Measurements from ENCODE around the gene SFRP4. TPM values are rescaled to one million over a fixed set of nuclear protein-coding genes. Genes with fewer than 3 reads are reported as not detected.

The SFRP4 gene
- total and polyA plus RNA-seq, 7 donors: 0.36 to 2.0 (median 0.41) TPM

GRCh38 chr7:37923996-37924395, 7.4 kb upstream of the SFRP4 start:
- intact Hi-C loops (cut with DNase I): no loop called here

GRCh38 chr7:37921876-37922275, 5.3 kb upstream of the SFRP4 start:
- Histone ChIP-seq H3K4me3 (peak overlapping the region; percentile 93), H3K9me3 (peaks cover 9% of the 10 kb centered on the region), H3K4me1 (peaks cover 15% of the 10 kb centered on the region), H3K36me3 (ENCODE audit: insufficient read depth in 1 of 2, low read depth in 1 of 2) (peaks cover 0 to 3% of the 10 kb centered on the region in 2 donors), H3K27me3 (ENCODE audit: insufficient read depth in 3 of 3, low read length in 2 of 3) (no peaks in the 10 kb centered on the region), H3K27ac (peak overlapping the region; percentile 89)
- TF ChIP-seq CTCF (IDR thresholded peaks at IDR 0.05): no peak
- no peak for DNase-seq
- intact Hi-C loops (cut with DNase I): no loop called here
- ATAC-seq: peak; percentile 33 to 65 (median 54)
- WGBS, 3 donors: 20 to 34% (median 23%) methylated on average over 4 of the region's 4 CpGs

More at GRCh38 chr7:37923996-37924395, 7.4 kb upstream of the SFRP4 start:
- H3K27ac ChIP-seq: no peak overlapping the region
- no peak for DNase-seq
- 11 to 29% (median 26%) methylated on average over 1 of the region's 1 CpG for WGBS, 3 donors
- no peak for TF ChIP-seq CTCF (IDR thresholded peaks at IDR 0.05)
- H3K4me1 ChIP-seq: peaks cover 24% of the 10 kb centered on the region
- no peaks in the 10 kb centered on the region for H3K27me3 ChIP-seq (ENCODE audit: insufficient read depth in 3 of 3, low read length in 2 of 3)
- no peak for ATAC-seq
- H3K4me3 ChIP-seq: no peak overlapping the region
- peaks cover 0 to 3% of the 10 kb centered on the region in 2 donors for H3K36me3 ChIP-seq (ENCODE audit: insufficient read depth in 1 of 2, low read depth in 1 of 2)
- H3K9me3 ChIP-seq: peaks cover 9% of the 10 kb centered on the region

- Histone ChIP-seq H3K27me3 (ENCODE audit: insufficient read depth in 3 of 3, low read length in 2 of 3) (peaks cover 0 to under 1% (median 0%) of the 10 kb centered on the region in 3 donors), H3K36me3 (ENCODE audit: insufficient read depth in 1 of 2, low read depth in 1 of 2) (peaks cover 0 to 3% of the 10 kb centered on the region in 2 donors), H3K9me3 (peaks cover 9% of the 10 kb centered on the region), H3K27ac (peak overlapping the region; percentile 89), H3K4me1 (peaks cover 15% of the 10 kb centered on the region), H3K4me3 (peak overlapping the region; percentile 93)
- intact Hi-C loops (cut with DNase I): no loop called here
- ATAC-seq (peak; percentile 73 to 76 (median 74)), DNase-seq (peak; percentile 64 to 82)
- no peak for TF ChIP-seq CTCF (IDR thresholded peaks at IDR 0.05)
- WGBS, 3 donors: 1% methylated on average over 45 to 63 of the region's 63 CpGs
Observed at GRCh38 chr7:37920849-37921805, 4.5 kb upstream of the SFRP4 start.

- peak; percentile 32 for TF ChIP-seq CTCF (IDR thresholded peaks at IDR 0.05)
- ATAC-seq: peak; percentile 82 to 86 (median 85)
- H3K4me1 ChIP-seq: peaks cover 15% of the 10 kb centered on the region
- H3K4me3 ChIP-seq: peak within 1 kb of the TSS; percentile 93
- WGBS, 3 donors: 10 to 14% (median 11%) methylated on average over 18 to 22 of the region's 22 CpGs
- H3K36me3 ChIP-seq (ENCODE audit: insufficient read depth in 1 of 2, low read depth in 1 of 2): peaks cover 0 to 3% of the 10 kb centered on the region in 2 donors
- H3K27me3 ChIP-seq (ENCODE audit: insufficient read depth in 3 of 3, low read length in 2 of 3): peaks cover 0 to 5% (median 0%) of the 10 kb centered on the region in 3 donors
- DNase-seq: peak; percentile 73 to 85
- intact Hi-C loops (cut with DNase I): no loop called here
- H3K9me3 ChIP-seq: peaks cover 4% of the 10 kb centered on the region
- peak within 1 kb of the TSS; percentile 89 for H3K27ac ChIP-seq
Observed at GRCh38 chr7:37920305-37920848, 3.8 kb upstream of the SFRP4 start, which contains the start of gene EPDR1. Gene EPDR1, plus strand, starts transcription at chr7:37920640. Its CDS starts 300 bp downstream, at chr7:37920940.

All from psoas muscle (tissue), 8 donors.